ENCODE measurements around the gene TOMT.

DNA sequence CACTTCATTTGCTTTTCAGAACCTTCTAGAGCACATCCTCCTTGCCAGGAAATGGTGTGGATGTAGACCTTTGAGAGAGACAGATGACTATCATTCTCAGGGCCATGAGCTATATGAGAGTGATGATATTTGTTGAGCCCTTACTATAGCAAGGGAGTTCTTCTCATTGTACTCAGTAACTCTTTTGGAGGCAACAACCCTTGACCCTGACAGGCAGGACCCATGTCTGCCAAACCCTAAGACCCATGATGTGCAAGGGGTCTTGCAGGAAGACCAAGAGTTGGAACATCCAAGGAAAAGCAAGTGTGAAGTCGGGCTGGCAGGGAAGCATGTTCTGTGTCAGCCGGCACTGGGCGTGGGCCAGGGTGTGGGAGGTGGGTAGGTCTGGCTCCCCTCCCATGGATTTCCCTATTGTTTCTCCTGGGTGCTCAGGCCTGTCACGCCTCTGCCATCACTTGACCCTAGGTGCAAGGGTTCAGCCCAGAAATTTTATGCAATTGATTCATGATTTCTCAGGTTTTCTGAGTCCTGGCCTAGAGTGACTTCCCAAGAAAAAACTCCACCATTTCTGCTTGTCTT lies 31.0 kb downstream of the TOMT start:
- TF ChIP-seq, protein P1, sequence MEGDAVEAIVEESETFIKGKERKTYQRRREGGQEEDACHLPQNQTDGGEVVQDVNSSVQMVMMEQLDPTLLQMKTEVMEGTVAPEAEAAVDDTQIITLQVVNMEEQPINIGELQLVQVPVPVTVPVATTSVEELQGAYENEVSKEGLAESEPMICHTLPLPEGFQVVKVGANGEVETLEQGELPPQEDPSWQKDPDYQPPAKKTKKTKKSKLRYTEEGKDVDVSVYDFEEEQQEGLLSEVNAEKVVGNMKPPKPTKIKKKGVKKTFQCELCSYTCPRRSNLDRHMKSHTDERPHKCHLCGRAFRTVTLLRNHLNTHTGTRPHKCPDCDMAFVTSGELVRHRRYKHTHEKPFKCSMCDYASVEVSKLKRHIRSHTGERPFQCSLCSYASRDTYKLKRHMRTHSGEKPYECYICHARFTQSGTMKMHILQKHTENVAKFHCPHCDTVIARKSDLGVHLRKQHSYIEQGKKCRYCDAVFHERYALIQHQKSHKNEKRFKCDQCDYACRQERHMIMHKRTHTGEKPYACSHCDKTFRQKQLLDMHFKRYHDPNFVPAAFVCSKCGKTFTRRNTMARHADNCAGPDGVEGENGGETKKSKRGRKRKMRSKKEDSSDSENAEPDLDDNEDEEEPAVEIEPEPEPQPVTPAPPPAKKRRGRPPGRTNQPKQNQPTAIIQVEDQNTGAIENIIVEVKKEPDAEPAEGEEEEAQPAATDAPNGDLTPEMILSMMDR (conservative IDR thresholded peaks at IDR 0.05) = no peak
- no peak for TF ChIP-seq ZFX (IDR thresholded peaks at IDR 0.05)
